Adrenal gland (tissue), 5 donors: ENCODE measurements around the gene AFTPH.

Experiments
- CTCF ChIP-seq, 6 experiments: fragments of 450-650 bp in 4 of 6; fragments of 200-600 bp in 2 of 6; sonication (generic) in 1 of 6; IDR thresholded peaks; 1 replicate in 5 of 6; 2 replicates in 1 of 6; pipeline versions ENCODE4 v1.5.1 to v1.8.0; 2016 to 2021; ENCODE audit warnings: antibody characterized with exemption in 6 of 6, mild to moderate bottlenecking in 2 of 6, moderate library complexity in 1 of 6
- POLR2A ChIP-seq, 2 donors: fragments of 450-650 bp; IDR thresholded peaks; one replicate each; pipeline ENCODE4 v1.6.1; 2017; ENCODE audit warnings: antibody characterized with exemption in 2 of 2, mild to moderate bottlenecking in 2 of 2, moderate library complexity in 1 of 2
- donor health status: DM: no; HTN: no; CAD: no.

- TF ChIP-seq CTCF (IDR thresholded peaks at IDR 0.05) (no peak), POLR2A (IDR thresholded peaks at IDR 0.05) (peak in 1 of 2 donors; percentile 18)
Measured at GRCh38 chr2:64482765-64483504, 41.2 kb upstream of the AFTPH start.
